ENCODE results near the gene STYX. TPM values are rescaled to one million over a fixed set of nuclear protein-coding genes. Genes with fewer than 3 reads are reported as not detected.

Gene STYX
- total RNA-seq, 2 experiments from 2014 or later: 15.3 to 16.2 TPM

DNA sequence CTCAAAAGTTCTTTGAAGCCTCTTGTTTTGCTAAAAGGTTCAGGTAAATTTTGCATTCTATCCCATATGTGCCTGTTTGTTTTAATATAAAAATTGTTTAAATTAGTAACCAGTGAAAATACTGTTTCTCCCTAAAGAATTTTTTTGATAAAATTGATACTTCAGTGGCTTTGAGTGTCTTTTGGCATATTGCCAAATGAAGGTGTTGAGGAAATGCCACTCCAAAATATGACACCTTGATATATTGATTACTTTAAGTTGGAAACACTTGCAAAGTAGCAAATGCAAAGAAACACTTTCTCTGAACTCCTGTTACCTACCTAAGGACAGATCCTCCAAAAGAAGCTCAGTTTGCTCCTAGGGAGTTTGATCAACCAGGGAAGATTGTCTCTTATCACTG lies 8.4 kb downstream of the STYX start:
- H3K27me3 Mint-ChIP-seq: no peaks in the 10 kb centered on the region

DNA sequence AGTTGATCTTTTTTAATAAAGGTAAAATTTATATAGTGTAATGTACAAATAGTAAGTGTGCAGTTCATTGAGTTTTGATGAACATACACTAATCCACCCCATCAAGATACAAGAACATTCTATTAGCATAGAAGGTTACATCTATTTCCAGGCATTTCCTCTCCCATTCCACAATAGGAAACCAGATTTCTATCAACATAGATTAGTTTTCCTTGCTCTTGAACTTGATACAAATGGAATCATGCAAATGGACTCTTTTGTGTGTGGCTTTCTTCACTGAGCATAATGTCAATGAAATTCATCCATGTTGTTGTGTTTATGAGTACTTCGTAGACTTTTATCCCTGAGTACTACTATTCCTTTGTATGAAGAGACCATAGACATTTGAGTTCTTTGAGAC lies 10.8 kb downstream of the STYX start:
- Histone ChIP-seq H3K9me3 (ENCODE audit: control insufficient read depth in 1 of 2, insufficient read depth in 1 of 2, low read length in 2 of 2) (no peaks in the 10 kb centered on the region), H3K27ac (ENCODE audit: low read depth in 1 of 2, low read length in 2 of 2) (peak overlapping the region; percentile 14 to 81), H3K36me3 (ENCODE audit: insufficient read depth, low read length) (peaks cover 13% of the 10 kb centered on the region), H3K4me3 (ENCODE audit: low read length) (no peak overlapping the region), H3K4me1 (ENCODE audit: insufficient read depth, low read length) (peaks cover 39% of the 10 kb centered on the region), H3K27me3 (ENCODE audit: control insufficient read depth in 1 of 2, insufficient read depth in 2 of 2, low read length in 2 of 2) (no peaks in the 10 kb centered on the region)
- Mint-ChIP-seq H3K36me3 (ENCODE audit: low read depth) (peaks cover 17% of the 10 kb centered on the region), H3K9me3 (no peaks in the 10 kb centered on the region), H3K4me3 (peak overlapping the region; percentile 0), H3K27me3 (no peaks in the 10 kb centered on the region), H3K27ac (peak overlapping the region; percentile 98), H3K4me1 (ENCODE audit: low read depth) (peaks cover 86% of the 10 kb centered on the region)
- TF ChIP-seq, protein P1, sequence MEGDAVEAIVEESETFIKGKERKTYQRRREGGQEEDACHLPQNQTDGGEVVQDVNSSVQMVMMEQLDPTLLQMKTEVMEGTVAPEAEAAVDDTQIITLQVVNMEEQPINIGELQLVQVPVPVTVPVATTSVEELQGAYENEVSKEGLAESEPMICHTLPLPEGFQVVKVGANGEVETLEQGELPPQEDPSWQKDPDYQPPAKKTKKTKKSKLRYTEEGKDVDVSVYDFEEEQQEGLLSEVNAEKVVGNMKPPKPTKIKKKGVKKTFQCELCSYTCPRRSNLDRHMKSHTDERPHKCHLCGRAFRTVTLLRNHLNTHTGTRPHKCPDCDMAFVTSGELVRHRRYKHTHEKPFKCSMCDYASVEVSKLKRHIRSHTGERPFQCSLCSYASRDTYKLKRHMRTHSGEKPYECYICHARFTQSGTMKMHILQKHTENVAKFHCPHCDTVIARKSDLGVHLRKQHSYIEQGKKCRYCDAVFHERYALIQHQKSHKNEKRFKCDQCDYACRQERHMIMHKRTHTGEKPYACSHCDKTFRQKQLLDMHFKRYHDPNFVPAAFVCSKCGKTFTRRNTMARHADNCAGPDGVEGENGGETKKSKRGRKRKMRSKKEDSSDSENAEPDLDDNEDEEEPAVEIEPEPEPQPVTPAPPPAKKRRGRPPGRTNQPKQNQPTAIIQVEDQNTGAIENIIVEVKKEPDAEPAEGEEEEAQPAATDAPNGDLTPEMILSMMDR (IDR thresholded peaks at IDR 0.05): no peak
- ChIA-PET POLR2A (interaction anchor here (1.5 to 4.7 kb wide), 7 partner anchors 11 to 894 kb away, joined by 3 to 113 read pairs (median 12); partner anchors contain the start of genes ERO1A and STYX), CTCF (interaction anchor here (0.6 to 0.9 kb wide), 2 partner anchors 13 to 705 kb away, joined by 3 read pairs; no protein-coding TSS in a partner anchor)
- DNase-seq (no peak), ATAC-seq (ENCODE audit: poor library complexity) (no peak)
- intact Hi-C loops (cut with DNase I, micrococcal nuclease): loop anchor here in 1 of 2 experiments (5.0 kb wide), 3 partner anchors 33 to 188 kb away; partner anchors contain the start of genes GPR137C, PSMC6 and TXNDC16

More for the DNA sequence above, 8.4 kb downstream of the STYX start:
- ChIA-PET POLR2A (interaction anchor here (1.2 kb wide), 1 partner anchor 9 kb away, joined by 5 read pairs; the partner anchor contains the start of gene STYX), CTCF (no interaction called here)
- Histone ChIP-seq H3K27me3 (ENCODE audit: control insufficient read depth in 1 of 2, insufficient read depth in 2 of 2, low read length in 2 of 2) (no peaks in the 10 kb centered on the region), H3K4me1 (ENCODE audit: insufficient read depth, low read length) (peaks cover 41% of the 10 kb centered on the region), H3K4me3 (ENCODE audit: low read length) (no peak overlapping the region), H3K36me3 (ENCODE audit: insufficient read depth, low read length) (peaks cover 13% of the 10 kb centered on the region), H3K9me3 (ENCODE audit: control insufficient read depth in 1 of 2, insufficient read depth in 1 of 2, low read length in 2 of 2) (no peaks in the 10 kb centered on the region), H3K27ac (ENCODE audit: low read depth in 1 of 2, low read length in 2 of 2) (no peak overlapping the region)
- intact Hi-C loops (cut with DNase I, micrococcal nuclease): loop anchor here in 1 of 2 experiments (5.0 kb wide), 1 partner anchor 46 kb away; no protein-coding TSS in a partner anchor
- Mint-ChIP-seq H3K27ac (peak overlapping the region; percentile 98), H3K36me3 (ENCODE audit: low read depth) (peaks cover 31% of the 10 kb centered on the region), H3K9me3 (no peaks in the 10 kb centered on the region), H3K4me1 (ENCODE audit: low read depth) (peaks cover 87% of the 10 kb centered on the region), H3K4me3 (peak overlapping the region; percentile 34)
- DNase-seq: peak in 2 of 14 experiments; percentile 17 to 28
- TF ChIP-seq, protein P1 (IDR thresholded peaks at IDR 0.05): no peak
- no peak for ATAC-seq (ENCODE audit: poor library complexity)

DNA sequence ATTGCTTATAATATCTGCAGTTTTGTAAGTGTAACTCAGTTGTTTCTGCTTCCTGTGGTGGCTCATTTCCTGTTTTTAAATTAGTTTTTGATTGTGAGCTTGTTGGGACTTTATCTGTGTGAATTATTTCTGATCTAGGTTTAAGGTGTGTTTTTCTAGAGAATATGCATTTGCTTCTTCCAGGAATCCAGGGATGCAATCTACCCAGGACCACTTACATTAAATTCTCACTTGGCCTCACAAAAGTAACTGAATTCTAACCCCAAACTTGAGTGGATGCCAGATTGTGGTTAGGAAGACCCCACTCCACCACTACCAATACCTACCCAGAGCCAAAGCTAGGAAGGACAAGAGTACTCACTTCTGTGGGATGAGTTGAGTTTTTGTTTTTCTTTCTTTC lies 11.9 kb downstream of the STYX start:
- ChIA-PET POLR2A (interaction anchor here (0.6 to 4.7 kb wide), 29 partner anchors 8 to 895 kb away, joined by 3 to 113 read pairs (median 5); partner anchors contain the start of genes DDHD1, ERO1A, GNPNAT1 and GPR137C), CTCF (interaction anchor here (0.9 to 2.0 kb wide), 4 partner anchors 11 to 49 kb away, joined by 3 to 6 read pairs (median 4); partner anchors contain the start of genes GNPNAT1 and STYX)
- peak overlapping the region; percentile 76 for H3K4me3 Mint-ChIP-seq
- intact Hi-C loops (cut with DNase I, micrococcal nuclease): loop anchor here in 1 of 2 experiments (1.0 to 5.0 kb wide), 4 partner anchors 35 to 190 kb away; partner anchors contain the start of genes GPR137C, PSMC6 and TXNDC16
- Histone ChIP-seq H3K4me3 (ENCODE audit: low read length) (peak overlapping the region; percentile 41), H3K36me3 (ENCODE audit: insufficient read depth, low read length) (peaks cover 21% of the 10 kb centered on the region), H3K4me1 (ENCODE audit: insufficient read depth, low read length) (peaks cover 39% of the 10 kb centered on the region), H3K27ac (ENCODE audit: low read depth in 1 of 2, low read length in 2 of 2) (peak overlapping the region; percentile 77 to 81), H3K9me3 (ENCODE audit: control insufficient read depth in 1 of 2, insufficient read depth in 1 of 2, low read length in 2 of 2) (no peaks in the 10 kb centered on the region), H3K27me3 (ENCODE audit: control insufficient read depth in 1 of 2, insufficient read depth in 2 of 2, low read length in 2 of 2) (no peaks in the 10 kb centered on the region)
- H3K27ac Mint-ChIP-seq: peak overlapping the region; percentile 98
- peaks cover 19% of the 10 kb centered on the region for H3K36me3 Mint-ChIP-seq (ENCODE audit: low read depth)
- ATAC-seq (ENCODE audit: poor library complexity) (peak; percentile 63), DNase-seq (peak in 4 of 14 experiments; percentile 21 to 65 (median 46))
- TF ChIP-seq, protein P1 (IDR thresholded peaks at IDR 0.05): no peak
- H3K27me3 Mint-ChIP-seq: no peaks in the 10 kb centered on the region
- no peaks in the 10 kb centered on the region for H3K9me3 Mint-ChIP-seq
- peaks cover 83% of the 10 kb centered on the region for H3K4me1 Mint-ChIP-seq (ENCODE audit: low read depth)
